Measurements from ENCODE around the gene SPTBN1. TPM values are rescaled to one million over a fixed set of nuclear protein-coding genes. Genes with fewer than 3 reads are reported as not detected.

The SPTBN1 gene
- total and polyA plus RNA-seq, 2 of the 4 experiments (the other 2 are of a cell fraction), result 49.1 to 241 TPM

GRCh38 chr2:54579061-54579681, 123.0 kb downstream of the SPTBN1 start:
- H3K14ac ChIP-seq (replicated peaks; ENCODE audit: low read depth, low read length), result no peak overlapping the region
- TF ChIP-seq RCOR1 (IDR thresholded peaks at IDR 0.05; ENCODE audit: insufficient replicate concordance, low read length), result no peak
- no peak for TF ChIP-seq CHD1 (IDR thresholded peaks at IDR 0.05; ENCODE audit: low read depth, low read length)
- no peak for TF ChIP-seq FOS (IDR thresholded peaks at IDR 0.05; ENCODE audit: low read depth, low read length)
- no peak for TF ChIP-seq RAD21 (IDR thresholded peaks at IDR 0.05; ENCODE audit: low read length)
- no peak for TF ChIP-seq MAFK (IDR thresholded peaks at IDR 0.05; ENCODE audit: low read depth, low read length)
- TF ChIP-seq ELK1 (IDR thresholded peaks at IDR 0.05; ENCODE audit: borderline replicate concordance, low read depth, low read length), result no peak
- TF ChIP-seq SMC3 (IDR thresholded peaks at IDR 0.05; ENCODE audit: low read depth, low read length), result no peak
- no peak for TF ChIP-seq NFE2L2 (IDR thresholded peaks at IDR 0.05; ENCODE audit: low read depth, low read length)
- no peak for TF ChIP-seq CEBPB (IDR thresholded peaks at IDR 0.05; ENCODE audit: low read depth, low read length)
- TF ChIP-seq USF2 (IDR thresholded peaks at IDR 0.05; ENCODE audit: low read depth, low read length), result no peak
- no peak for TF ChIP-seq POLR2A (IDR thresholded peaks at IDR 0.05; ENCODE audit: low read depth, low read length)
- TF ChIP-seq RFX5 (IDR thresholded peaks at IDR 0.05; ENCODE audit: low read depth, low read length), result no peak
- TF ChIP-seq BHLHE40 (IDR thresholded peaks at IDR 0.05; ENCODE audit: low read depth, low read length), result no peak
- no peak for TF ChIP-seq CTCF (conservative IDR thresholded peaks at IDR 0.05; ENCODE audit: low read depth, low read length)
- TF ChIP-seq MAZ (IDR thresholded peaks at IDR 0.05; ENCODE audit: borderline replicate concordance, low read depth, low read length), result no peak
- TF ChIP-seq MXI1 (IDR thresholded peaks at IDR 0.05; ENCODE audit: borderline replicate concordance, low read depth, low read length), result no peak
- POLR2A ChIA-PET (ENCODE audit: unreplicated experiment), result no interaction called here
- intact Hi-C loops (cut with micrococcal nuclease) (no loop called here), in situ Hi-C loops (cut with MboI; ENCODE audit: low sequenced_read_pairs) (no loop called here), dilution Hi-C loops (cut with HindIII; ENCODE audit: low sequenced_read_pairs, unreplicated experiment) (no loop called here)
- H2BK15ac ChIP-seq (ENCODE audit: low read depth, low read length), result no peak overlapping the region
- peaks cover 27% of the 10 kb centered on the region; the same call in 1 of the 2 replicates for H4K20me1 ChIP-seq (ENCODE audit: insufficient read depth, low read length)
- no peak overlapping the region for H2BK20ac ChIP-seq (ENCODE audit: low read depth, low read length)
- H3K9ac ChIP-seq (ENCODE audit: low read depth, low read length), result no peak overlapping the region
- H4K5ac ChIP-seq (ENCODE audit: low read depth, low read length), result no peak overlapping the region
- peaks cover 16% of the 10 kb centered on the region for H3K4me1 ChIP-seq (ENCODE audit: control insufficient read depth, insufficient read depth, low read length)
- no peak overlapping the region for H2AFZ ChIP-seq (replicated peaks; ENCODE audit: low read length, poor library complexity)
- no peak overlapping the region for H4K91ac ChIP-seq (ENCODE audit: insufficient read depth, low read depth, low read length)
- no peak overlapping the region for H3K4ac ChIP-seq (ENCODE audit: low read depth, low read length)
- H3K23ac ChIP-seq (ENCODE audit: low read depth, low read length), result no peak overlapping the region
- no peak overlapping the region for H2AK5ac ChIP-seq (ENCODE audit: low read depth, low read length)
- no peak overlapping the region for H3K18ac ChIP-seq (ENCODE audit: low read depth, low read length)
- ATAC-seq (ENCODE audit: low read depth), result no peak
- H3K4me3 ChIP-seq (ENCODE audit: insufficient read depth, low read depth, low read length), result no peak overlapping the region
- no peak overlapping the region for H3K56ac ChIP-seq (ENCODE audit: extremely low read depth, insufficient read depth, low read length)
- CTCF ChIA-PET, result no interaction called here
- H3K79me1 ChIP-seq (ENCODE audit: low read depth in 1 of 2, low read length in 2 of 2), result peaks cover 51 to 78% of the 10 kb centered on the region in 2 experiments
- H3K27me3 ChIP-seq (ENCODE audit: control insufficient read depth, insufficient read depth, low read length), result no peaks in the 10 kb centered on the region
- H3K27ac ChIP-seq (ENCODE audit: insufficient read depth, low read length), result no peak overlapping the region
- H2BK120ac ChIP-seq (ENCODE audit: low read depth, low read length), result no peak overlapping the region
- WGBS, 2 experiments (ENCODE audit: extremely low coverage in 2 of 2, insufficient read length in 1 of 2), result 96% methylated on average over 4 of the region's 8 CpGs; no CpG with 5 or more reads in 1 of the 2 experiments
- H3K9me3 ChIP-seq (ENCODE audit: control insufficient read depth, insufficient read depth, low read length), result no peaks in the 10 kb centered on the region
- H3K9me1 ChIP-seq (ENCODE audit: insufficient read depth, low read length), result peaks cover 26% of the 10 kb centered on the region
- H3K36me3 ChIP-seq (ENCODE audit: control insufficient read depth, insufficient read depth, low read length), result peaks cover 1% of the 10 kb centered on the region; the same call in 1 of the 2 replicates
- H2AK9ac ChIP-seq (replicated peaks; ENCODE audit: low read depth, low read length, poor library complexity), result no peak overlapping the region
- no TSS peak for BruUV-seq (replicated peaks)
- no peak overlapping the region for H4K8ac ChIP-seq (ENCODE audit: low read depth in 2 of 2, low read length in 2 of 2)
- H3K4me2 ChIP-seq (ENCODE audit: low read depth, low read length), result no peak overlapping the region
- H2BK5ac ChIP-seq (ENCODE audit: low read depth, low read length, poor library complexity, severe bottlenecking), result no peak overlapping the region
- DNase-seq, result no peak

All from IMR-90 (cell line).